Stomach (tissue), 9 donors: ENCODE measurements around the gene PACS2. TPM values are rescaled to one million over a fixed set of nuclear protein-coding genes. Genes with fewer than 3 reads are reported as not detected.

ENCODE experiments used
- DNase-seq, 2 donors: peaks; one replicate each; pipeline versions ENCODE4 v3.0.0 to v3.0.0-alpha.2; 2013 to 2019
- H3K27ac ChIP-seq, 5 donors: fragments of 200-600 bp in 4 of 5; sonication (generic) in 4 of 5; one replicate each; pipeline ENCODE4 v1.5.1; 2013 to 2019; ENCODE audit warnings: mild to moderate bottlenecking in 1 of 5, moderate library complexity in 1 of 5
- H3K27me3 ChIP-seq, 3 donors: fragments of 200-600 bp; sonication (generic); one replicate each; pipeline ENCODE4 v1.5.1; 2017 to 2019; ENCODE audit warnings: mixed run types in 1 of 3
- H3K36me3 ChIP-seq, 4 donors: fragments of 200-600 bp; sonication (generic); 1 replicate in 3 of 4; 2 replicates in 1 of 4; pipeline ENCODE4 v1.5.1; 2016 to 2019
- H3K4me1 ChIP-seq, 4 donors: fragments of 200-600 bp; sonication (generic); one replicate each; pipeline ENCODE4 v1.5.1; 2016 to 2019
- H3K4me3 ChIP-seq, 4 donors: fragments of 200-600 bp; sonication (generic) in 3 of 4; one replicate each; pipeline ENCODE4 v1.5.1; 2016 to 2019; ENCODE audit warnings: mild to moderate bottlenecking in 1 of 4
- H3K9me3 ChIP-seq, 4 donors: fragments of 200-600 bp; sonication (generic); one replicate each; pipeline ENCODE4 v1.5.1; 2016 to 2019
- CTCF ChIP-seq, 7 experiments: fragments of 450-650 bp in 4 of 7; fragments of 200-600 bp in 3 of 7; sonication (generic) in 3 of 7; IDR thresholded peaks; one replicate each; pipeline ENCODE4 v1.5.1; 2016 to 2019; ENCODE audit warnings: antibody characterized with exemption in 7 of 7, control low read depth in 2 of 7, mild to moderate bottlenecking in 1 of 7
- EP300 ChIP-seq: sonication (generic); formaldehyde crosslinking; IDR thresholded peaks from one replicate; pipeline ENCODE4 v1.6.1; 2017; ENCODE audit warnings: antibody characterized with exemption
- POLR2A ChIP-seq, 4 donors: fragments of 450-650 bp; IDR thresholded peaks; one replicate each; pipeline ENCODE4 v1.6.1; 2016; ENCODE audit warnings: antibody characterized with exemption in 4 of 4, control low read depth in 2 of 4, mild to moderate bottlenecking in 1 of 4, moderate library complexity in 1 of 4
- POLR2AphosphoS5 ChIP-seq, 3 donors: sonication (generic); formaldehyde crosslinking; IDR thresholded peaks; one replicate each; pipeline ENCODE4 v1.6.1; 2016; ENCODE audit warnings: antibody characterized with exemption in 3 of 3
- WGBS, 5 donors: extraction: QIAGEN DNeasy Blood & Tissue Kit in 3 of 5; methylation state at CpG; one replicate each; pipeline versions ENCODE4 v1.1.5 to v1.1.7; 2013 to 2018; 5-methylcytosine and 5-hydroxymethylcytosine counted together
- intact Hi-C: fragments of 100-400 bp; cut with DNase I; formaldehyde crosslinking; loops from one replicate; pipeline ENCODE4 v1.15.1; 2023; ENCODE audit warnings: low total_unique reads
- polyA plus RNA-seq, 3 donors: library from polyadenylated mRNA; stranded (reverse); fragments of 200-250 nt; gene quantifications; one replicate each; pipeline ENCODE4 v1.2.3, GENCODE V29; 2013
- total RNA-seq, 5 donors: library from RNA; depleted of rRNA; stranded (reverse); fragments of >200 nt; gene quantifications; one replicate each; pipeline versions ENCODE4 v1.1.0 to v1.2.3, GENCODE V29; 2014 to 2016
- donor health status: healthy with polysubstance abuse.
- donor health status: Bipolar disorder and iron deficiency.
- donor health status: healthy.

The PACS2 gene
- total and polyA plus RNA-seq, 8 donors, result 23.4 to 209 (median 48.8) TPM

- WGBS, 5 donors, result 82 to 89% (median 87%) methylated on average over 14 to 34 of the region's 34 CpGs
- no peak for TF ChIP-seq POLR2A (IDR thresholded peaks at IDR 0.05)
- TF ChIP-seq POLR2AphosphoS5 (IDR thresholded peaks at IDR 0.05), result no peak
- no peak for TF ChIP-seq EP300
- no peak for TF ChIP-seq CTCF (IDR thresholded peaks at IDR 0.05)
- H3K36me3 ChIP-seq, result peaks cover 4 to 32% (median 25%) of the 10 kb centered on the region in 4 donors
- H3K4me1 ChIP-seq, result peaks cover 0 to 11% (median 0%) of the 10 kb centered on the region in 4 donors
- intact Hi-C loops, result no loop called here
- no peak overlapping the region for H3K27ac ChIP-seq
- H3K9me3 ChIP-seq, result no peaks in the 10 kb centered on the region
- H3K27me3 ChIP-seq, result no peaks in the 10 kb centered on the region
- no peak overlapping the region for H3K4me3 ChIP-seq
- no peak for DNase-seq
Measured at GRCh38 chr14:105376521-105377440, 62.2 kb downstream of the PACS2 start.

GRCh38 chr14:105377555-105378182, 63.1 kb downstream of the PACS2 start:
- Histone ChIP-seq H3K9me3 (no peaks in the 10 kb centered on the region), H3K36me3 (peaks cover 4 to 37% (median 34%) of the 10 kb centered on the region in 4 donors), H3K4me1 (peaks cover 0 to 11% (median 0%) of the 10 kb centered on the region in 4 donors), H3K27ac (no peak overlapping the region), H3K27me3 (no peaks in the 10 kb centered on the region), H3K4me3 (no peak overlapping the region)
- 87 to 92% (median 88%) methylated on average over 17 to 23 of the region's 23 CpGs for WGBS, 5 donors
- intact Hi-C loops, result no loop called here
- no peak for DNase-seq
- TF ChIP-seq POLR2AphosphoS5 (IDR thresholded peaks at IDR 0.05) (no peak), EP300 (no peak)

GRCh38 chr14:105378199-105378598, 63.7 kb downstream of the PACS2 start:
- no peaks in the 10 kb centered on the region for H3K9me3 ChIP-seq
- H3K36me3 ChIP-seq, result peaks cover 10 to 42% (median 39%) of the 10 kb centered on the region in 4 donors
- no peak overlapping the region for H3K4me3 ChIP-seq
- no peaks in the 10 kb centered on the region for H3K27me3 ChIP-seq
- no peak for DNase-seq
- H3K27ac ChIP-seq, result no peak overlapping the region
- H3K4me1 ChIP-seq, result peaks cover 0 to 11% (median 0%) of the 10 kb centered on the region in 4 donors
- 53 to 77% (median 59%) methylated on average over 11 of the region's 11 CpGs for WGBS, 5 donors
- intact Hi-C loops, result no loop called here
- TF ChIP-seq EP300 (no peak), CTCF (IDR thresholded peaks at IDR 0.05) (no peak), POLR2A (IDR thresholded peaks at IDR 0.05) (no peak), POLR2AphosphoS5 (IDR thresholded peaks at IDR 0.05) (no peak)

GRCh38 chr14:105378873-105379685, 64.5 kb downstream of the PACS2 start:
- intact Hi-C loops, result no loop called here

More at GRCh38 chr14:105378873-105379685, 64.5 kb downstream of the PACS2 start:
- Histone ChIP-seq H3K9me3 (no peaks in the 10 kb centered on the region), H3K27me3 (no peaks in the 10 kb centered on the region), H3K36me3 (peaks cover 17 to 51% (median 48%) of the 10 kb centered on the region in 4 donors), H3K27ac (no peak overlapping the region), H3K4me3 (no peak overlapping the region), H3K4me1 (peaks cover 0 to 11% (median 0%) of the 10 kb centered on the region in 4 donors)
- no peak for TF ChIP-seq CTCF (IDR thresholded peaks at IDR 0.05)
- TF ChIP-seq EP300, result no peak
- no peak for TF ChIP-seq POLR2A (IDR thresholded peaks at IDR 0.05)
- no peak for TF ChIP-seq POLR2AphosphoS5 (IDR thresholded peaks at IDR 0.05)
- WGBS, 5 donors, result 89 to 94% (median 93%) methylated on average over 14 to 17 of the region's 17 CpGs
- DNase-seq, result no peak
